CD4-positive, alpha-beta T cell (primary cell): Measurements from ENCODE around the gene PRDM9. TPM values are rescaled to one million over a fixed set of nuclear protein-coding genes. Genes with fewer than 3 reads are reported as not detected.
"Not testable (repeated sequence)": the region's sequence is repeated elsewhere in the genome, so short reads cannot be mapped to it uniquely, and the experiment has no call there.

ENCODE experiments used
- ATAC-seq: fragments of 200-7000 bp; cut with Tn5 transposase; one replicate; pipeline ENCODE4 v1.10.0; 2022; ENCODE audit warnings: mild to moderate bottlenecking; ENCODE audit not compliant: poor library complexity
- CTCF ChIA-PET: fragments of 350-600 bp; sonication (Branson Sonifier 250); formaldehyde crosslinking; loops from one replicate; lab custom pipeline; 2021; ENCODE audit warnings: antibody characterized with exemption, inconsistent platforms; lab: Charles Lee
- POLR2A ChIA-PET: fragments of 350-600 bp; sonication (Branson Sonifier 250); formaldehyde crosslinking; loops from one replicate; lab custom pipeline; 2021; ENCODE audit warnings: antibody characterized with exemption, inconsistent platforms; lab: Charles Lee
- DNase-seq, 14 experiments: peaks; one replicate each; pipeline ENCODE4 v3.0.0-alpha.2; 2013 to 2020; ENCODE audit warnings: mixed read lengths in 2 of 14
- H3K27ac ChIP-seq, 2 donors: one replicate each; pipeline versions ENCODE4 v1.5.1 to v1.7.0; 2013; ENCODE audit warnings: low read length in 2 of 2, low read depth in 1 of 2, mild to moderate bottlenecking in 1 of 2
- H3K27me3 ChIP-seq, 2 experiments: 1 replicate in 1 of 2; 2 replicates in 1 of 2; pipeline versions ENCODE4 v1.6.1 to v1.7.0; 2013; ENCODE audit warnings: low read length in 2 of 2, control low read depth in 1 of 2, mild to moderate bottlenecking in 1 of 2, moderate library complexity in 1 of 2; ENCODE audit not compliant: insufficient read depth in 2 of 2, control insufficient read depth in 1 of 2
- H3K36me3 ChIP-seq: one replicate; pipeline ENCODE4 v1.6.1; 2013; ENCODE audit warnings: low read length, control low read depth; ENCODE audit not compliant: insufficient read depth
- H3K4me1 ChIP-seq: one replicate; pipeline ENCODE4 v1.6.1; 2013; ENCODE audit warnings: low read length, control low read depth; ENCODE audit not compliant: insufficient read depth
- H3K4me3 ChIP-seq: one replicate; pipeline ENCODE4 v1.5.1; 2013; ENCODE audit warnings: mild to moderate bottlenecking, low read length, moderate library complexity
- H3K9me3 ChIP-seq, 2 experiments: 1 replicate in 1 of 2; 2 replicates in 1 of 2; pipeline versions ENCODE4 v1.6.1 to v1.7.0; 2013; ENCODE audit warnings: low read length in 2 of 2, mild to moderate bottlenecking in 2 of 2, control low read depth in 1 of 2, moderate library complexity in 1 of 2; ENCODE audit not compliant: control insufficient read depth in 1 of 2, insufficient read depth in 1 of 2
- H3K27ac Mint-ChIP-seq: one replicate; pipeline ENCODE4 v1.8.0; 2020; ENCODE audit warnings: mixed read lengths
- H3K27me3 Mint-ChIP-seq: one replicate; pipeline ENCODE4 v1.8.0; 2021; ENCODE audit warnings: mixed read lengths
- H3K36me3 Mint-ChIP-seq: one replicate; pipeline ENCODE4 v1.8.0; 2021; ENCODE audit warnings: low read depth, mixed read lengths
- H3K4me1 Mint-ChIP-seq: one replicate; pipeline ENCODE4 v1.8.0; 2021; ENCODE audit warnings: low read depth, mixed read lengths
- H3K4me3 Mint-ChIP-seq: one replicate; pipeline ENCODE4 v1.8.0; 2020; ENCODE audit warnings: mild to moderate bottlenecking, mixed read lengths
- H3K9me3 Mint-ChIP-seq: one replicate; pipeline ENCODE4 v1.8.0; 2020; ENCODE audit warnings: mixed read lengths
- CTCF ChIP-seq: fragments of 200-600 bp; IDR thresholded peaks from one replicate; pipeline ENCODE4 v1.8.0; 2022; ENCODE audit warnings: antibody characterized with exemption, mild to moderate bottlenecking
- intact Hi-C, 2 experiments: fragments of 100-400 bp; cut with DNase I in 1 of 2; cut with micrococcal nuclease in 1 of 2; formaldehyde crosslinking; loops; one replicate each; pipeline versions ENCODE4 v1.15.1 to v1.9.0; 2023 to 2025; cut with DNase I, micrococcal nuclease
- total RNA-seq, 174 experiments: library from RNA in 2 of 174; stranded (reverse) in 2 of 174; gene quantifications; one replicate each; pipeline ENCODE4 v1.2.3 and lab custom pipeline; 2021 to 2026

Gene PRDM9
- total RNA-seq, 2 experiments from 2014 or later: not detected

DNA sequence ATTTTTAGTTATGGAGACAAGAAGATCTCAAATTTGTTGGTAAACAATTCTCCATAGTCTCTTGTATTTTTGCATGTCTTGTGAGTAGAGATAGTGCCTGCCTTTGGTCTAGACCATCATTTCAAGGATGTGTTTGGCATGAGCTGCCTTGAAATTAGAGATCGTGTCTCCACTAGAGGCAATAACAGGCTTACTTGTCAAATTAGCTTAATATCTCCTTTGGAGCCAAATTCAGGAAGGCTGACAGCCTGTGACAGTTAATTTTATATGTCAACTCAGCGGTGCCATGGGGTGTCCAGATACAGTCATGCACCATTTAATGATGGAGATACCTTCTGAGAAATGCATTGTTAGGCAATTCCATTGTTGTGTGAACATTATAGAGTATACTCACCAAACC, 24.8 kb upstream of the PRDM9 start:
- intact Hi-C loops: no loop called here

DNA sequence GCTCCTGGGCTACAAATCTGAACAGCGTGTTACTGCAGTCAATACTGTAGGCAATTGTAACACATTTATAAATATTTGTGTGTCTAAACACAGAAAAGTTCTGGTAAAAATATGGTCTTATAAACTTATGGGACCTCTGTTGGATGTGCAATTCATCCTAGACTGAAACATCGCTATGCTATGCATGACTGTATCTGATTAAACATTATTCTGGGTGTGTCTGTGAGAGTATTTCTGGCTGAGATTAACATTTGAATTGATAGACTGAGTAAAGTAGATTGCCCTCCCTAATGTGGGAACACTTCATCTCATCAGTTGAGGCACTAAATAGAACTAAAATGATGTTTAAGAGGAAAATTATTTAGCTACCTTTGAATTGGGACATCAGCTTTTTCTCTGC, 24.3 kb upstream of the PRDM9 start:
- Histone ChIP-seq H3K27ac (no peak overlapping the region), H3K9me3 (peaks cover 3 to 4% of the 10 kb centered on the region in 2 experiments), H3K4me3 (no peak overlapping the region), H3K36me3 (no peaks in the 10 kb centered on the region), H3K27me3 (no peaks in the 10 kb centered on the region), H3K4me1 (no peaks in the 10 kb centered on the region)
- Mint-ChIP-seq H3K4me1 (no peaks in the 10 kb centered on the region), H3K27me3 (no peaks in the 10 kb centered on the region), H3K4me3 (no peak overlapping the region), H3K9me3 (peaks cover 21% of the 10 kb centered on the region), H3K27ac (no peak overlapping the region), H3K36me3 (no peaks in the 10 kb centered on the region)
- intact Hi-C loops: no loop called here
- no peak for TF ChIP-seq CTCF
- CTCF ChIA-PET: no interaction called here
- POLR2A ChIA-PET: no interaction called here
- ATAC-seq (no peak), DNase-seq (no peak)

More for the DNA sequence above, 24.8 kb upstream of the PRDM9 start:
- Mint-ChIP-seq H3K27me3 (no peaks in the 10 kb centered on the region), H3K4me1 (no peaks in the 10 kb centered on the region), H3K36me3 (no peaks in the 10 kb centered on the region), H3K4me3 (no peak overlapping the region), H3K9me3 (peaks cover 21% of the 10 kb centered on the region), H3K27ac (no peak overlapping the region)
- Histone ChIP-seq H3K4me3 (no peak overlapping the region), H3K9me3 (peaks cover 3 to 4% of the 10 kb centered on the region in 2 experiments), H3K27ac (no peak overlapping the region), H3K27me3 (no peaks in the 10 kb centered on the region), H3K36me3 (no peaks in the 10 kb centered on the region), H3K4me1 (no peaks in the 10 kb centered on the region)
- ChIA-PET CTCF (no interaction called here), POLR2A (no interaction called here)
- ATAC-seq (no peak), DNase-seq (no peak)
- no peak for TF ChIP-seq CTCF

- Histone ChIP-seq H3K4me3 (no peak overlapping the region), H3K4me1 (no peaks in the 10 kb centered on the region), H3K36me3 (no peaks in the 10 kb centered on the region), H3K27ac (no peak overlapping the region), H3K9me3 (peaks cover 4 to 6% of the 10 kb centered on the region in 2 experiments), H3K27me3 (no peaks in the 10 kb centered on the region)
- ATAC-seq (no peak), DNase-seq (no peak)
- no peaks in the 10 kb centered on the region for H3K27me3 Mint-ChIP-seq
- peaks cover 17% of the 10 kb centered on the region for H3K9me3 Mint-ChIP-seq
- H3K36me3 Mint-ChIP-seq: no peaks in the 10 kb centered on the region
- CTCF ChIA-PET: no interaction called here
- POLR2A ChIA-PET: no interaction called here
- H3K4me1 Mint-ChIP-seq: no peaks in the 10 kb centered on the region
- H3K4me3 Mint-ChIP-seq: no peak overlapping the region
- intact Hi-C loops: no loop called here
- H3K27ac Mint-ChIP-seq: no peak overlapping the region
- TF ChIP-seq CTCF: no peak
Observed at GRCh38 chr5:23484096-23484495, 23.3 kb upstream of the PRDM9 start.

GRCh38 chr5:23486227-23486626, 21.2 kb upstream of the PRDM9 start:
- H3K9me3 ChIP-seq, H3K27ac Mint-ChIP-seq, H3K4me1 ChIP-seq, DNase-seq, ATAC-seq, H3K4me1 Mint-ChIP-seq, H3K36me3 Mint-ChIP-seq, intact Hi-C loops, H3K4me3 Mint-ChIP-seq, H3K4me3 ChIP-seq, H3K27me3 ChIP-seq, POLR2A ChIA-PET, H3K27ac ChIP-seq, H3K27me3 Mint-ChIP-seq, CTCF ChIA-PET, H3K36me3 ChIP-seq: not testable (repeated sequence)
- H3K9me3 Mint-ChIP-seq: peaks cover 11% of the 10 kb centered on the region
